Liver (tissue), 3 donors: ENCODE measurements around the gene ELAC1.

Experiments used
- ATF3 ChIP-seq: IDR thresholded peaks from 2 replicates; pipeline ENCODE4 v1.6.1; 2016; ENCODE audit warnings: antibody characterized with exemption
- CTCF ChIP-seq: fragments of 150-350 bp; IDR thresholded peaks from 2 replicates; pipeline ENCODE4 v1.5.1; 2017; ENCODE audit warnings: improper control_type of control experiment, low read depth, low read length; ENCODE audit not compliant: missing input control
- YY1 ChIP-seq: IDR thresholded peaks from 2 replicates; pipeline ENCODE4 v1.6.1; 2016; ENCODE audit warnings: antibody characterized with exemption, mild to moderate bottlenecking
- ZBTB33 ChIP-seq: IDR thresholded peaks from 2 replicates; pipeline ENCODE4 v1.6.1; 2016; ENCODE audit warnings: antibody characterized with exemption
- donor health status: healthy.
- donor health status: healthy.

GRCh38 chr18:50953822-50954221 is 14.0 kb upstream of the ELAC1 start:
- no peak for TF ChIP-seq CTCF
- TF ChIP-seq YY1: no peak
- no peak for TF ChIP-seq ZBTB33
- TF ChIP-seq ATF3: no peak
